HL-60 (cell line): ENCODE data around the gene SLC17A1.

Source experiments
- DNase-seq, 2 experiments: peaks; one replicate each; pipeline ENCODE4 v3.0.0-alpha.2; 2010 to 2020; ENCODE audit warnings: low read depth in 1 of 2, low spot score in 1 of 2
- H3K27ac ChIP-seq: fragments of 250-450 bp; sonication (Bioruptor Pico); replicated peaks from 2 replicates; pipeline ENCODE4 v1.5.1; 2020; ENCODE audit warnings: mild to moderate bottlenecking, moderate library complexity
- H3K27me3 ChIP-seq: fragments of 250-450 bp; sonication (Bioruptor Pico); 2 replicates; pipeline ENCODE4 v1.5.1; 2021; ENCODE audit warnings: mild to moderate bottlenecking, moderate library complexity; ENCODE audit not compliant: insufficient read depth, poor library complexity, severe bottlenecking
- H3K4me3 ChIP-seq: replicated peaks from 2 replicates; pipeline ENCODE4 v1.5.1; 2011; ENCODE audit warnings: mild to moderate bottlenecking, control low read depth, low read length; ENCODE audit not compliant: insufficient read depth
- CTCF ChIP-seq: IDR thresholded peaks from one replicate; pipeline ENCODE4 v1.5.1; 2011; ENCODE audit warnings: low read length, control low read depth, inconsistent platforms; ENCODE audit not compliant: insufficient read depth
- GABPA ChIP-seq: IDR thresholded peaks from 2 replicates; pipeline ENCODE4 v1.6.1; 2012; ENCODE audit warnings: low read depth
- POLR2AphosphoS5 ChIP-seq: IDR thresholded peaks from 2 replicates; pipeline ENCODE4 v1.6.1; 2012; ENCODE audit warnings: low read depth
- REST ChIP-seq: IDR thresholded peaks from 2 replicates; pipeline ENCODE4 v1.6.1; 2012; ENCODE audit warnings: low read depth; ENCODE audit not compliant: insufficient replicate concordance
- SPI1 ChIP-seq: IDR thresholded peaks from 2 replicates; pipeline ENCODE4 v1.6.1; 2012; ENCODE audit warnings: low read depth, mild to moderate bottlenecking, borderline replicate concordance

The SLC17A1 gene

GRCh38 chr6:25875926-25876602 lies 44.2 kb upstream of the SLC17A1 start:
- Histone ChIP-seq H3K27ac (no peak overlapping the region), H3K4me3 (no peak overlapping the region), H3K27me3 (no peaks in the 10 kb centered on the region)
- TF ChIP-seq POLR2AphosphoS5 (no peak), SPI1 (no peak), GABPA (no peak), REST (no peak), CTCF (no peak)
- no peak for DNase-seq

- TF ChIP-seq CTCF (no peak), POLR2AphosphoS5 (no peak), REST (no peak), SPI1 (no peak), GABPA (no peak)
- DNase-seq, result no peak
- Histone ChIP-seq H3K27ac (no peak overlapping the region), H3K27me3 (no peaks in the 10 kb centered on the region), H3K4me3 (no peak overlapping the region)
Observed at GRCh38 chr6:25875563-25875905, 43.7 kb upstream of the SLC17A1 start.

GRCh38 chr6:25874822-25875562 lies 43.1 kb upstream of the SLC17A1 start:
- Histone ChIP-seq H3K27me3 (no peaks in the 10 kb centered on the region), H3K4me3 (no peak overlapping the region), H3K27ac (no peak overlapping the region)
- TF ChIP-seq GABPA (no peak), SPI1 (no peak), CTCF (no peak)
- peak in 1 of 2 experiments; percentile 44 for DNase-seq

- Histone ChIP-seq H3K27ac (no peak within 1 kb of the TSS), H3K4me3 (no peak within 1 kb of the TSS), H3K27me3 (no peaks in the 10 kb centered on the region)
- no peak for DNase-seq
- TF ChIP-seq SPI1, result no peak
- no peak for TF ChIP-seq GABPA
Observed at GRCh38 chr6:25874118-25874517, 42.3 kb upstream of the SLC17A1 start, which contains the start of gene SLC17A3. TSS of gene SLC17A3 (minus strand) at chr6:25874243. CDS start at chr6:25868387, 5,856 bp downstream.
